ENCODE results near the gene CORO2A. TPM values are rescaled to one million over a fixed set of nuclear protein-coding genes. Genes with fewer than 3 reads are reported as not detected.
"Not testable (repeated sequence)": the region's sequence is repeated elsewhere in the genome, so short reads cannot be mapped to it uniquely, and the experiment has no call there.

The CORO2A gene
- total RNA-seq, 1 donor from 2014 or later: 0.35 TPM

DNA sequence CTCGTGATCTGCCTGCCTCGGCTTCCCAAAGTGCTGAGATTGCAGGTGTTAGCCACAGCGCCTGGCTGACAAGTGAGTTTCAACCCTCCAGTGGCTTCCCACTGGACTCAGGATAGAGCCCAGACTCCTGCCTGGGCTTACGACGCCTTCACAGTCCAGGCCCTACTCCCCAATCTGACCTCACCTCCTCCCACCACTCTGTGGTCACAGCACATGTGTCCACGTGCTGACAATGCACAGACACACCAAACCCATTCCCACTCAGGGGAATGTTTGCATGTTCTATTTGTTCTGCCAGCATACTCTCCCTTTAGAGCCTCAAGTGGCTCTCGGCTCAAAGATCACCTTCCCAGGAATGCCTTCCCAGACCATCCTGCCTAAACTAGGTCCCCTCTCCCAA lies 42.3 kb downstream of the CORO2A start:
- DNase-seq: no peak
- no peak for ATAC-seq
- intact Hi-C loops (cut with micrococcal nuclease): no loop called here

DNA sequence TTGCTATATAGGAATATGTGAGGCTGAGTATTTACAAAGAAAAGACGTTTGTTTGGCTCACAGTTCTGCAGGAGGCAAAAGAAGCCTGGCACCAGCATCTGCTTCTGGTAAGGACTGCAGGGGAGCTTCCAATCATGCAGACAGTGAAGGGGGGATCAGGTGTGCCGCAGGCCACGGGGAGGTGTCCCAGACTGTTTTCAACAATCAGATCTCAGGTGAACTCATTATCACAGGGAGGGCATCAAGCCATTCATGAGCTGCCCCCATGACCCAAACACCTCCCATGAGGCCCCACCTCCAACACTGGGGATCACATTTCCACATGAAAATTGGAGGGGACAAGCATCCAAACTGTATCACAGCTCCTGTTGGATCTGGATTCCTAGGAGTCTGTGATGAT lies 43.0 kb downstream of the CORO2A start:
- intact Hi-C loops (cut with micrococcal nuclease): no loop called here
- DNase-seq (no peak), ATAC-seq (no peak)

DNA sequence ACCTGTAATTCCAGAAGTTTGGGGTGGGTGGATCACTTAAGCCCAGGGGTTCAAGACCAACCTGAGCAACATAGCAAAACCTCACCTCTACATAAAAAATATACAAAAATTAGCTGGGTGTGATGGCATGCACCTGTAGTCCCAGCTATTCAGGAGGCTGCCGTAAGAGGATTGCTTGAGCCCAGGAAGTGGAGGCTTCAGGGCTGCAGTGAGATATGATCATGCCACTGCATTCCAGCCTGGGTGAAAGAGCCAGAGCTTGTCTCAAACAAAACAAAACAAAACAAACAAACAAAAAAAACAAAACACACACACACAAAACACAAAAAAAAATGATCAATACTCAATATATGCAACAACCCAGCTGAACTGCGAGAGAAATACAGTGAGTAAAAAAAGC lies 44.0 kb downstream of the CORO2A start:
- DNase-seq (no peak), ATAC-seq (no peak)
- intact Hi-C loops (cut with micrococcal nuclease): no loop called here

DNA sequence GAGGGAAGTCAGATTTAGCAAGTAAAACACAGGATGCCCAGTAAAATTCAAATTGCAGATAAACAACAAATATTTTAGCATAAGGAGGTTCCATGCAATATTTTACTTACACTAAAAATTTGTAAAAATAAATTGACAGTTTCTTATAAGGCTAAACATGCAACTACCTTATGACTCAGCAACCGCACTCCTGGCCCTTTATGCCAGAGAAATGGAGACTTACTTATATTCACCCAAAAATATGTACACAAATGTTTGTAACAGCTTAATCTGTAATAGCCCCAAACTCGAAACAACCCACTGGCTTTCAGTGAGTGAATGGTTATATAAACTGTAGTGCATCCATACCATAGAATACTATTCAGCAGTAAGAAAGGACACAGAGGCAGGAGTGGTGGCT lies 44.9 kb downstream of the CORO2A start:
- intact Hi-C loops (cut with micrococcal nuclease): no loop called here
- DNase-seq: no peak
- no peak for ATAC-seq

DNA sequence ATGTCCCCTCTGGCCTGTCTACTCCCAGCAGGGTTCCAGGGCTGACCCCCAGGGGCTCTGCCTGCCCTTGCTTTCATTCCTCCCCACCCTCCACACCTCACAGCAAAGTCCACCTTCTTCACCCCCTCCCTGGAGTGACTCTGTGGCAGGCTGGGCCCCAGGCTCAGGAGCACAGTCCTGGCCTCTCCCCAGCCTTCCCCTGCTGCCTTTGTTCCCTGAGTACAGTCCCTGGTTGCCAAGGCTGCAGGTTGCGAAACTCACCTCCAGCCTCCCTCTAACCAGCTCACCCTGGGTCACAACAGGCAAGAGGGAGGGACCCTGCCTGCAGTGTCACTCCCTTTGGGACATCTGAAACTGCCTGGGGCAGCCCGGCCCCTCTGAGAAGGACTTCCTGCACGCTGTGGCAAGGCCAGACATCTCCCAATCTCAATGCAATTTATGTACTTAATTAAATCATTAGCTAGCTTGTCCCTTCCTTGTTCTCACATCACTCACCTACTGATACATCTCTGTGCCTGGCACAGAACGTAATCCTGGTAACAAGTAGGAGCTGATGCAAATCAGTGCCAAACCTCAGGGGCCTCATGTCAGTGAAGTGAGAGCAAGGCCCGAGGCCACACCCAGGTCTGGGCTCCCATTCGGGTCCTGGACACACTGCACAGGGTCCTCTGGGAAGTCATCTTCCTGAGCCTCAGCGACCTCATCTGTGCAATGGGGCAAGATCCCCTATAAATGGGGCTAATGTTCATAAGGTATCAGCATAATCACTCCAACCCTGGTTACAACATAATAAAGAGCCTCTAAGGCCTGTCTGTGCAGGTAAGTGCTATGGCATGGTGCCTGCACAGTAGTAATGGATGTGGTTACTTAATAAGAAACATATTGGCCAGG lies 46.1 kb downstream of the CORO2A start:
- intact Hi-C loops (cut with micrococcal nuclease): no loop called here
- DNase-seq (peak; percentile 50), ATAC-seq (peak; percentile 38)

DNA sequence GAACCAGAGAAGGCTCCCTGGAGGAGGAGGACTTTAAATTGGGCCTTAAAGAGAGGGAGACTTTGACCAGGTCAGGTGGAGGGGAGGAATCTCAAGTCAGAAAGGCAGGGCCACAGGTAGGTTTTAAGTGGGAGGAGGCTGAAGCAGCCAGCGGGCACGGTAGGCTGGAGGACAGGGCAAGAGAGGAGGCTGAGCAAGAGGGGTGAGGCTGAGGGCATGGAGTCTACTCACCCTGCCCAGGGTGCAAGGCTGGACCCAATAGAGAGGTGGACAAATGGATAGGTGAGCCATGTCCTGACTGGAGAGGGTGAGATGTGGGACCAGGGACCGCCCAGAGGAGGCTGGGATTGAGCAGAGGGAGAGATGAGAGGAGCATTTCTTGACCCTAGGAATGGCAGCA lies 47.8 kb downstream of the CORO2A start:
- ATAC-seq: no peak
- intact Hi-C loops (cut with micrococcal nuclease): no loop called here
- no peak for DNase-seq

DNA sequence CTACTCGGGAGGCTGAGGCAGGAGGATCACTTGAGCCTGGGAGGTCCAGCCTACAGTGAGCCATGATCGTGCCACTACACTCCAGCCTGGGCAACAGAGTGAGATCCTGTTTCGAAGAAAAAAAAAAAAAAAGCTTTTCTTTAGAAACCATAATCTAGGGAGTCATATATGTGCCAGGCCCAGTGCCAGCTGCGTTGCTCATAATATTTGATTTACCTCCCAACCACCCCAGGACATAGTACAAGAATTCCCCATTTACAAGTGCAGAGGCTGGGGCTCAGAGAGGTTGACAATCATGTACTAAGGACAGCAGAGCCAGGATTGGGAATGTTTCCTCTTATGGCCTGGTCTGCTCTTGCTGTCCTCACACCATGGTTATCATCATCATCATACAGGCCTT lies 48.4 kb downstream of the CORO2A start:
- ATAC-seq (no peak), DNase-seq (no peak)

DNA sequence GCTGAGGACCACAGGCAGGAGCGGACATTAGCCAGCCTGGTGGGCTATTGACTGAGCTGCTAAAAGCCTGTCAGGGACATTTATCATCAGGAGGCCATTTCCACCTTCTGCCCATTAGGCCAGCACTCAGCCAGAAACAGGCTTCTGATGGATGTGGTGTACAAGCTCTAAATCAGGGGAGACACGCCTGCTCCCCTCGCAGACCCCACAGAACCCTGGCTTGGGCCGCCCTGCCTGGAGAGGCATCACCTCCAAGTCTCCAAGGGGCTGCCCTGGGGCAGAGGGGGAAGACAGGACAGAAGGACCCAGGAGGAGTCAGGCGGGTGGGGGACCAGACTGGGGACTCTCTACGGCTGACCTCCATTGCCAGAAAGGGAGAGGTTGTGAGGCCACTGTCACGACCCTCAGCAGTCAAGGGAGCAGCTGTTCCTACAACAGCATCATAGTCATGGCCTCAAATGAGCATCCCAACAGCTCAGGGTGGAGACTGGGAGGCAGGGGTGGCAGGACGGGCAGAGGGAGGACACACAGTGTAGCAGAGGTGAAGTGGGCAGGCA lies 49.4 kb downstream of the CORO2A start:
- no peak for DNase-seq
- intact Hi-C loops (cut with micrococcal nuclease): no loop called here

More for the DNA sequence above, 48.4 kb downstream of the CORO2A start:
- intact Hi-C loops (cut with micrococcal nuclease): no loop called here

DNA sequence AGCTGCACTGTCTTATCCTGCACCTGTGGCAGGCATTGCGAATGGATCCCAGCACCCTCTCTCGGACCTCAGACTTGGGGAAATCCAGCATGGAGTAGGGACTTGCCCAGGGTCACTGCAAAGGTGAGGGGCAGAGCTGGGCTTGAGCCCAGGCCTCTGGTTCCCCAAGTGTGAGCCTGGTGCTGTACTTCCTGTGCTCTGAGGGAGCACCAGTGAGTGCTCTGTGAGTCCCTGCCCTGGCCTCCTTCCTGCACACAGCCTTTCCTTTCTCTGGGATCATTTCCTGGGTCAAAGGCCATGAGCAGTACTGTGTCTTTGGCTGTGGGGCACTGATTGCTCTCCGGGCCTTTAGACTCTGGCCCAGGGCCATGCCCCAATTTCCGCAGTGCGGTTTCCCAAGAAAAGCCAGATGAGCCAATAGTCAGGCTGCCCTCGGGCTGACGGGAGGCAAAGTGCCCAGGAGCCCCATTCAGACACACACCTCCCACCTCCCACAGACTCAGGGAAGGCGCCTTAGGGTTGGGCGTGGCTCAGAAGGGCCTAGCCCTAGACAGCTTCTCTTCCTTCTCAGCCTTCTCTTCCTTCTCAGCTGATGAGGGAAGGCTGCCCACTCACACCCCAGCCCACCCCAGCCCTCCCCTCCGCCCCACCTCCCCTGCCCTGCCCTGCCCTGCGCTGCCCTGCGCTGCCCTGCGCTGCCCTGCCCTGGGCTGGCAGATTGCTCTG lies 50.1 kb downstream of the CORO2A start:
- no peak for DNase-seq
- intact Hi-C loops (cut with micrococcal nuclease): no loop called here
- ATAC-seq: peak; percentile 47

More for the DNA sequence above, 49.4 kb downstream of the CORO2A start:
- no peak for ATAC-seq

DNA sequence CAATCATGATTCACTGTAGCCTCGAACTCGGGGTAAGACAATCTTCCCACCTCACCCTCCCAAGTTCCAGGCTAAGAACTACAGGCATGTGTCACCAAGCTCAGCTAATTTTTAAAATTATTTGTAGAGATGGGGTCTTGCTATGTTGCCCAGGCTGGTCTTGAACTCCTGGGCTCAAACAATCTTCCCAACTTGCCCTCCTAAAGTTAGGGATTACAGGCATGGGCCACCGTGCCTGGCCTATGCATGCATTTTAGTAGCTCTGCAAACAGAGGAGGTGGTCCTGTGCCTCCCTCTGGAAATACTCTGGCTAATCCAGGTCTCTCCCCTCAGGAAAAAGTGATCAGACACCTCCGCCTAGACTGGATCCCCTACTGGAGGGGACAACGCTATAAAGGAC lies 51.9 kb downstream of the CORO2A start:
- intact Hi-C loops (cut with micrococcal nuclease): no loop called here
- DNase-seq: no peak
- ATAC-seq: no peak

DNA sequence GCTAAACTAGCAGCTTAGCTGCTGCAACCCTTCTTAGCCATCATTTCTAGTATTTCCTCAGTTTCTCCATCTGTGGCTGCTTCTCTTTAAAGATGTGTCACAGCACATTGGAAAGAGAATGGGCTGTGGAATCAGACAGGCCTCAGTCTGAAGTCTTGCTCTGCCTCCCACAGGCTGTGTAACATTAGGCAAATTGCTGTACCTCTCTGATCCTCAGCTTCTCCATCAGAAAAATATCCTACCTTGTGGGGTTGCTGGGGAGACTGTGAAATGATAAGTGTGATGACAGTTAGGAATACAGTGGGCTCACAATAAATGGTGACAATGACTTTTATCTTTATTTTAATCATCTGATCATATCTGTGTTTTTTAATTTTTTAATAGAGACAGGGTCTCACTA lies 55.9 kb downstream of the CORO2A start:
- DNase-seq (no peak), ATAC-seq (no peak)
- intact Hi-C loops (cut with micrococcal nuclease): no loop called here

DNA sequence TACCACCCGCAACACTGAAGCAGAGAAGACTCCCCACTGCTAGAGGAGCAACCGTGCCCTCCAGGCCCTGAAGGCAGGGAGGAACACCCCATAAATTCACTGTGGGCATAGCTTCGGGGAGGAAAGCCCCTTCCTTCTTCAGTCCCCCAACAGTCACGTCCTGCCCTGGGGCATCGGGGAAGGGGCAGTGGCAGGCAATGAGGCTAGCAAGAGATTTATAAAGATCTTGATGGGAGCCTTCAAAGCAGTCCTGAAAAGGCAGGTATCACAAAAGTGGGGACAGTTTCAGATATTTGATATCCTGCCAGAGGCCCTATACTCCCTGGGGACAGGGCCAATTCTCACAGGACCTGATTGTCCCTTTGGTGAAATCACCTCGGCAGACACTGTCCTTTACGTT lies 56.5 kb downstream of the CORO2A start:
- DNase-seq (no peak), ATAC-seq (no peak)
- intact Hi-C loops (cut with micrococcal nuclease): no loop called here

DNA sequence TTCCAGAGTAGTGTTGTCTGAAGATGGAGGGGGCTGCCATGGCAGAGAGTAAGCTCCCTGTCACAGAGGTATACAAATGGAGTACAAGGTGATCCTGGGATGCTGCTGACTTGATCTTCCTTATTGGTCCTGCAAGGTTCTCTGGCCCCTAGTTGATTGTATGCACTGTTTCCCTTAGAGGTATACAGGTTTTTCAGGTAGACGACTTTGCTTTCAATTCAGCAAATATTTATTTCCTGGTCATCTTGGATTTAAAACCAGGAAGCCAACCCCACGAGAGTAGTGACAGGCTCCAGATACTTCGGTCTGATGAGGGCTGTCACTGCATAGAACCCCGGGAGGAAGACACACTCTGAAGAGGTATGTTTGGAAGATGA lies 56.9 kb downstream of the CORO2A start:
- intact Hi-C loops (cut with micrococcal nuclease): no loop called here
- no peak for ATAC-seq

DNA sequence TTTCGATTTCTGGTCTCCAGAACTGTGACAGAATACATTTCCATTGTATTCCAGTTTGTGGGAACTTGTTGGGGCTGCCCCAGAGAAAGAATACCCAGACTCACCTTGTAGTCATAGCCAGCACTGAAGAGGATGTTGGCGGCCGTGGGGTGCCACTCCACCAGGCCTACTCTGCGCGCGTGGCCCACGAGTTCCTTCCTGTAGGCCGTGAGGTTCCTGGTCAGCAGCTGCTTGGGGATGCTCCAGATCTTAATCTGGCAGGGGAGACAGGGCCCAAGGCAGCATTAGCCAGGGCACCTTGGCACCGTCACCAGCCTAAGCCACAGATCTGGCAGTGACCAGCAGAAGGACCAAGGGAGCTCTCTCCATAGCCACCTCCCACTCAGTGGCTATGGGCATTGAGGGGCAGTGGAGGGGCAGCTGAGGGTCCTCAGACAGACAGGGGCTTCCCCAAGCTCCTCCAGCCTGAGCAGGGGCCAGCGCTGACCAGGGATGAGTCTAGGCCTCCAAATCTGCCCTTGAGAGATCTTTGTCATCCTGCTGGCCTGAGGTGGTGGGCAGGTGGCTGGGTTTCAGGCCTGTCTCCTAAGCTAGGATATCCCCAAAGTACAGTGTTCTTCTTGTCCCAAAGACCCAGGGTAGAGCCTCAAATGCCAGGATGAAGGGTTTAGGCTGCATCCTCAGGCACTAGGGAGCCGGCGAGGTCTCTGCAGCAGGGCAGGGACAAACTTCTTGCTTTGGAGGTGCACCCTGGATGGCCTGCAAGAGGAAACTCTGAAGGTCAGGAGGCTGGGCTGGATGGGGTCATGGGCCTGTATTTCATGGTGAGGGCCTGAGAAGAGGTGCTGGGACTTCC lies 57.5 kb downstream of the CORO2A start:
- DNase-seq (no peak), ATAC-seq (no peak)
- intact Hi-C loops (cut with micrococcal nuclease): no loop called here

More for the DNA sequence above, 56.9 kb downstream of the CORO2A start:
- no peak for DNase-seq

DNA sequence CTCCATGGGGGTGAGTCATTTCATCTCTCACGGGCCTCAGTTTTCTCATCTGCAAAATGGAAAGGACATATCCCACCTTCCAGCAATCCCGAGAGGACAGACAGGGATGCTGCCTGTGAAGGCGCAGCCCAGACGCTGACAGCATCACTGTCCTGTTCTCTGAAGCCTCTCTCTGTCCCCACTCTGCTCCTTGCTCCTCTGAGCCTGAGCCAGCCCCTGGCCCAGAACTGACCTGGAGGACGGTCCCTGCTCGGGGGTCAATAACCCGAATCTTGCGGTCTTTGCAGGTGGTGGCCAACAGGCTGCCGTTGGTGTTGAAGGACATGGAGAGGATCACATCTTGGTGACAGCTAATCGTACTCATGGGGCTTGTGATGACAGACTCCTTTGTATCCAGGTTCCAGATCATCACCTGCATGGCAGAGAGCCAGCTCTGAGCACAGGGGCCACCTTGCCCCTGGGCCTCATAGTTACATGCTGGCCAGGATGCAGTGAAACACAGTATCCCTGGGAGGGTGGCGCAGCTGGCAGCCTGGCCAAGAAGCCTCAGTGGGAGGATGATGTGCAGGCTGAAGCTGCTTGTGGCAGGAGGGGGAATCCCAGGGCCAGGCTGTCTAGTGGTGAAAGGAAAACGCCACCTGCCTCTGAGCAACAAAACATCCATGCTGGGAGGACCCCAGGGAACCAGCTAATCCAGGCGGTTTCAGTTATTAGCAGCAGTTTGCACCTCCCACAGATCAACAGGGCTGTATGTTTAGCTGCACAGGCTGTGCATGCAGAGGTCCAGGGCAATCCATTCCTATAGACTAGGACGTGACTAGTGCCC lies 59.4 kb downstream of the CORO2A start:
- intact Hi-C loops (cut with micrococcal nuclease): no loop called here
- ATAC-seq (no peak), DNase-seq (no peak)

DNA sequence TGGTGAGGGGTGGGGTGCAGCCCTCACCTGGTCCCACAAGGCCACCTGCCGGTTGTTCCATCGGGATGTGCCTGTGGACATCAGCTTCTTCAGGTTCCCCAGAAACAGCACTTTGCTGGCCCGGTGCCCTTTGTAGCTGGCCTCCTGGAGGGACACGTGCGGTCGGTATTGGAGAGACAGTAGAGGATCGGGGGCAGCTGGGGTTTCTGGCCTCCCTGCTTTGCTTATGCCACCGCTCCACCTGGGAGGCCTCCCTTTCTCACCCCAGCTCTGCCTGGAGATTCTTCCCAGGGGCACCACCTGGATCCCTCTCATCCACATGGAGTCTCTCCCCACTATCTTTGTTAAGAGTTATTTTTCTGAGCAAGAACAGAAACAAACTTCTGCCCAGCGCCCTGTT lies 60.3 kb downstream of the CORO2A start:
- DNase-seq (no peak), ATAC-seq (no peak)
- intact Hi-C loops (cut with micrococcal nuclease): no loop called here

DNA sequence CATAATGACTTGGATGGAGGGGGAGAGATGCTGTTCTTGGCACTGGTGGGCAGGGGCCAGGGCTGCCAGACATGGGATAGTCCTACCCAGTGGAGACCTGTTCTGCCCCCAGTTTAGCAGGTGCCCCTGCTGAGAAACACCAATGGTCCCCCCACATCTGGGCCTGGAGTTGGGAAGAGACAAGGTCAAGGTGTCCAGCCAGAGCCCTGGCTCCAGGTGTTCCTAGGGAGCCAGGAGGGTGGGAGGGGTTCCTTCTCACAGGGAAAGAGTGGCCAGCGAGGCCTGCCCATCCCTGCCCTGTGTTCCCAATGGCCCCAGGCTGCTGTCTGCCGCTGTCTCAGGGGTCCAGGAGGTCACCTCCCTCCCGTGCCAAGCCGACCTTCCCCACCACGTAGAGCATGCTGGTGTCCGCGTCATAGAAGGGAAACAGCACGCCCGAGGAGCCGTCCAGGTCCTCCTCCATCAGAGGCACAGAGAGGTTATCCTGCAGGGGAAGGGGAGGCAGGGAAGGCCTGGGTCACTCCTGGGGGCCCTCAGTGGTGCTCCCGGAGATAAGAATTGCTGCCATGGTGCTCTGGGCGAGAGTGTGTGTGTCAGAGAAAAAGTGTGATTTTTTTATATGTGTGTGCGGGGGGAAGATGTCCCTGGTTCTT lies 61.7 kb downstream of the CORO2A start:
- intact Hi-C loops (cut with micrococcal nuclease): no loop called here
- DNase-seq (no peak), ATAC-seq (no peak)

DNA sequence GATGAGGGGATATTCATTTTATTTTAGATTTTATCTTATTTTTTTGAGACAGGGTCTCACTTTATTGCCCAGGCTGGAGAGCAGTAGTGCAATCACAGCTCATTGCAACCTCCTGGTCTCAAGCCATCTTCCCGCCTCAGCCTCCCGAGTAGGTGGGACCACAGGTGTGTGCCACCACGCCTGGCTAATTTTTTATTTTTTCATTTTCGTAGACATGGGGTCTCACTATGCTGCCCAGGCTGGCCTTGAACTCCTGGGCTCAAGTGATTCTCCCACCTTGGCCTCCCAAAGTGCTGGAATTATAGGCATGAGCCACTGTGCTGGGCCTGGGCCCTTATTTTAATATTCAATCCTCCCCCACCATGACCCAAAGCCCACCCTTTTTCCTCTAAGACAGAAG lies 62.4 kb downstream of the CORO2A start:
- DNase-seq; intact Hi-C loops (cut with micrococcal nuclease); ATAC-seq: not testable (repeated sequence)

Measured in left ventricle myocardium superior (tissue), 1 donor.